Measurements from ENCODE around the gene FREM2. TPM values are rescaled to one million over a fixed set of nuclear protein-coding genes. Genes with fewer than 3 reads are reported as not detected.

FREM2 gene
- total RNA-seq, 4 donors from 2014 or later = 0.72 to 3.1 (median 1.5) TPM

DNA sequence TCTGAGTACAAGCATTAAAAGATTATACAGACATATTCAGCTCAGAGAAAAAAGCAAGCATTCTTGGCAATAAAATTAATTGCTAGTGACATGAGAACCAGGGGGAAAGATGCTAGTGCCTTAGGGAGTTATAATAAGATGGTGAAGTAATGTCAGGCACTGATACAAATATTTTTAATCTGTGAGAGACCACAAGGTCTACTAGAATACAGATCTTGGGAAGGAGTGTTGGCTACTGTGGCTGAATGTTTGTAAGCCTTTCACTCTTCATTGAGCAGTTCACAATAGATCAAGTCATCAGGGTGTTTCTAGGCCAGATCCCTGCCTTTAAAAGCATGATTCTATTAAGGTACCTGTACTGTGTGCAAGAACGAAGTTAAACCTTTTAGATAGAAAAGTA is 16.4 kb downstream of the FREM2 start:
- Histone ChIP-seq H3K4me3 (no peak overlapping the region), H3K9me3 (no peaks in the 10 kb centered on the region), H3K4me1 (no peaks in the 10 kb centered on the region), H3K27ac (no peak overlapping the region), H3K36me3 (no peaks in the 10 kb centered on the region), H3K27me3 (no peaks in the 10 kb centered on the region)
- no peak for DNase-seq (ENCODE audit: low spot score in 2 of 2)
- 91% methylated on average over 1 of the region's 1 CpG for WGBS
- TF ChIP-seq POLR2AphosphoS5 (IDR thresholded peaks at IDR 0.05) (no peak), EP300 (IDR thresholded peaks at IDR 0.05) (no peak), POLR2A (IDR thresholded peaks at IDR 0.05) (no peak)
- TF ChIP-seq, protein P1, sequence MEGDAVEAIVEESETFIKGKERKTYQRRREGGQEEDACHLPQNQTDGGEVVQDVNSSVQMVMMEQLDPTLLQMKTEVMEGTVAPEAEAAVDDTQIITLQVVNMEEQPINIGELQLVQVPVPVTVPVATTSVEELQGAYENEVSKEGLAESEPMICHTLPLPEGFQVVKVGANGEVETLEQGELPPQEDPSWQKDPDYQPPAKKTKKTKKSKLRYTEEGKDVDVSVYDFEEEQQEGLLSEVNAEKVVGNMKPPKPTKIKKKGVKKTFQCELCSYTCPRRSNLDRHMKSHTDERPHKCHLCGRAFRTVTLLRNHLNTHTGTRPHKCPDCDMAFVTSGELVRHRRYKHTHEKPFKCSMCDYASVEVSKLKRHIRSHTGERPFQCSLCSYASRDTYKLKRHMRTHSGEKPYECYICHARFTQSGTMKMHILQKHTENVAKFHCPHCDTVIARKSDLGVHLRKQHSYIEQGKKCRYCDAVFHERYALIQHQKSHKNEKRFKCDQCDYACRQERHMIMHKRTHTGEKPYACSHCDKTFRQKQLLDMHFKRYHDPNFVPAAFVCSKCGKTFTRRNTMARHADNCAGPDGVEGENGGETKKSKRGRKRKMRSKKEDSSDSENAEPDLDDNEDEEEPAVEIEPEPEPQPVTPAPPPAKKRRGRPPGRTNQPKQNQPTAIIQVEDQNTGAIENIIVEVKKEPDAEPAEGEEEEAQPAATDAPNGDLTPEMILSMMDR (IDR thresholded peaks at IDR 0.05) = no peak

DNA sequence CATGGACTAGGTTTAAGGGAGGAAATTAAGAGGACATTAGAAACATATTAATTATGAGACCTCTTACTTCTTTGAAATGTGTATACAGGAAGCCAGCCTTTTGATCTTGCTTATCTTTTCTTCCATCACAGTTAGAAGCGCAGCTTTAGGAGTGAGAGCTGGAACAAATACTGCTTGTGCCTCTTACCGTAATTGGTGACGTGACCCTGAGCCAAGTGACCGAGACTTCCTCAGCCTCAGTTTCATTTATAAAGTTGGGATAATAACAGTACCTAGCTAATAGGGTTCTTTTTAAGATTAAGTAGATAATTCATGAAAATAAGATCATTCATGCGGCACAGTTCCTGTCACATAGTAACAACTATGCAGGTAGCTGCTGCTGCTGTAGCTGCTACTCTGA is 18.5 kb downstream of the FREM2 start:
- DNase-seq (ENCODE audit: low spot score in 2 of 2) = no peak
- no peak overlapping the region for H3K4me3 ChIP-seq
- H3K27me3 ChIP-seq = no peaks in the 10 kb centered on the region
- H3K4me1 ChIP-seq = no peaks in the 10 kb centered on the region
- no peak overlapping the region for H3K27ac ChIP-seq
- TF ChIP-seq POLR2A (IDR thresholded peaks at IDR 0.05) = no peak
- TF ChIP-seq POLR2AphosphoS5 (IDR thresholded peaks at IDR 0.05) = no peak
- TF ChIP-seq EP300 (IDR thresholded peaks at IDR 0.05) = no peak
- TF ChIP-seq, protein P1 (IDR thresholded peaks at IDR 0.05) = no peak
- no peaks in the 10 kb centered on the region for H3K36me3 ChIP-seq
- WGBS = 55% methylated on average over 5 of the region's 5 CpGs
- no peaks in the 10 kb centered on the region for H3K9me3 ChIP-seq

DNA sequence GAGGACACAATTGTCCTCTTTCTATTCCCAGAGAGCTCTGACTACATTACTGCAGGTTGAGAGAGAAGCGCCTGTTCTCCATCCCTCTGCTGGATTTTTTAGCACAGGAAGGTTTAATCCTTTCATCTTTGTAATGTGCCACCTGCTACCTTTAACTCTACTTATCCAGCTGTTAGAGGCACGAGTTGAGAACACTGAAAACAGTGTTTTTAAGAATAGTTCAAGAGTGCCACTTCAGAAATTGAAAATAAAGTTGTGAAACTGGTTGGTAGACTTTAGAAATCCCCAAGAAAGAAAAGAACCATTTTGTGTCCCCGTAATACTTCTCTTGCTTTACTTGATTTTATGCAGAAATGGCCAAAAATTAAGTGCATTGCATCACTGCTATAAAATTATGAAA is 20.6 kb downstream of the FREM2 start:
- Histone ChIP-seq H3K27me3 (no peaks in the 10 kb centered on the region), H3K27ac (no peak overlapping the region), H3K4me1 (no peaks in the 10 kb centered on the region), H3K9me3 (no peaks in the 10 kb centered on the region), H3K36me3 (no peaks in the 10 kb centered on the region), H3K4me3 (no peak overlapping the region)
- no peak for TF ChIP-seq POLR2A (IDR thresholded peaks at IDR 0.05)
- no peak for TF ChIP-seq EP300 (IDR thresholded peaks at IDR 0.05)
- TF ChIP-seq, protein P1 (IDR thresholded peaks at IDR 0.05) = no peak
- no peak for TF ChIP-seq POLR2AphosphoS5 (IDR thresholded peaks at IDR 0.05)
- WGBS = 76% methylated on average over 3 of the region's 3 CpGs
- DNase-seq (ENCODE audit: low spot score in 2 of 2) = no peak

DNA sequence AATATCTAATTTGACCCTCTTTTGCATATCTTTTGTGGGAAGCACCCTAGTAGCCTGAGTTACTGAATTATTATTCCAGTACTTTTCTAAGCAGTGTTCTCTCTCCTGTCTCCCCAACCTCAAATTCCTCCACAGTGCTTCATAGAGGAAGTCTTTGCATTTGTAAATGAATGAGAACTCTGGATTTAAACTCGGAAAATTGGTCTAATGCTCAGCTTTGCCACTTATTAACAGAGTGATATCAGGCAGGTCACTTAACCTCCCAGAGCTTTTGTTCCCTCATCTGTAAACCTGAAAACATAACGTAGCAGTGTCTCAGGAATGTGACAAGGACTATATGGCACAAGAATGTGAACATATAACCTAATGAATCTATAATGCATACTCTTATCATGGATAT is 26.2 kb downstream of the FREM2 start:
- Histone ChIP-seq H3K27me3 (no peaks in the 10 kb centered on the region), H3K27ac (no peak overlapping the region), H3K36me3 (no peaks in the 10 kb centered on the region), H3K4me3 (no peak overlapping the region), H3K9me3 (no peaks in the 10 kb centered on the region), H3K4me1 (no peaks in the 10 kb centered on the region)
- TF ChIP-seq POLR2AphosphoS5 (IDR thresholded peaks at IDR 0.05) (no peak), EP300 (IDR thresholded peaks at IDR 0.05) (no peak), POLR2A (IDR thresholded peaks at IDR 0.05) (no peak)
- TF ChIP-seq, protein P1 (IDR thresholded peaks at IDR 0.05) = no peak
- no peak for DNase-seq (ENCODE audit: low spot score in 2 of 2)
- WGBS = 81% methylated on average over 2 of the region's 2 CpGs

DNA sequence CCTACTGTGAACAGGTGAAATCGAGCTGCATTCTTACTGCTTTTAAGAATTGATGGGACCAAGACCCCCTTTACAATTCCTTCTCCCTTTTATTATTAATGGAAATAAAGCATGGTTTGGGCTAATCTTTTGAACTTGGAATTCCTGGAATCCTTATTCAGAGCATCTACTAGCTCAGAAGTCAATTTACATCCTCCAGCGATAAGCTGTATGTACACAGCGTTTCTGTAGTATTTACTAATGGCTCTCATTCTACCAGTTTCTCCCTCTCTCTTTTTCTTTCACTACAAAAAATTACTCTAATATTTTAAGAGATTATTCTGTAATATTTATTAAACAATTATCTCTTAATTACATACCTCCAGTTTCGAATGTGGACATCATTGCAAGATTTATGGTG is 31.5 kb downstream of the FREM2 start:
- 91% methylated on average over 4 of the region's 4 CpGs for WGBS
- H3K9me3 ChIP-seq = no peaks in the 10 kb centered on the region
- DNase-seq (ENCODE audit: low spot score in 2 of 2) = no peak
- no peaks in the 10 kb centered on the region for H3K27me3 ChIP-seq
- H3K4me3 ChIP-seq = no peak overlapping the region
- TF ChIP-seq, protein P1 (IDR thresholded peaks at IDR 0.05) = no peak
- no peak for TF ChIP-seq POLR2AphosphoS5 (IDR thresholded peaks at IDR 0.05)
- TF ChIP-seq POLR2A (IDR thresholded peaks at IDR 0.05) = no peak
- no peak for TF ChIP-seq EP300 (IDR thresholded peaks at IDR 0.05)
- no peaks in the 10 kb centered on the region for H3K4me1 ChIP-seq
- H3K27ac ChIP-seq = no peak overlapping the region
- H3K36me3 ChIP-seq = no peaks in the 10 kb centered on the region

All from suprapubic skin (tissue), 4 donors.